Myocyte (in vitro differentiated cells): ENCODE data around the gene DNM3. TPM values are rescaled to one million over a fixed set of nuclear protein-coding genes. Genes with fewer than 3 reads are reported as not detected.

Source experiments
- DNase-seq: peaks from one replicate; pipeline ENCODE4 v3.0.0-alpha.2; 2012; ENCODE audit warnings: low read depth
- total RNA-seq: library from RNA; depleted of rRNA; stranded (reverse); fragments of >200 nt; gene quantifications from 2 replicates; pipeline ENCODE4 v1.2.3, GENCODE V29; 2014

The DNM3 gene
- total RNA-seq, 1 donor from 2014 or later = 0.62 TPM

DNA sequence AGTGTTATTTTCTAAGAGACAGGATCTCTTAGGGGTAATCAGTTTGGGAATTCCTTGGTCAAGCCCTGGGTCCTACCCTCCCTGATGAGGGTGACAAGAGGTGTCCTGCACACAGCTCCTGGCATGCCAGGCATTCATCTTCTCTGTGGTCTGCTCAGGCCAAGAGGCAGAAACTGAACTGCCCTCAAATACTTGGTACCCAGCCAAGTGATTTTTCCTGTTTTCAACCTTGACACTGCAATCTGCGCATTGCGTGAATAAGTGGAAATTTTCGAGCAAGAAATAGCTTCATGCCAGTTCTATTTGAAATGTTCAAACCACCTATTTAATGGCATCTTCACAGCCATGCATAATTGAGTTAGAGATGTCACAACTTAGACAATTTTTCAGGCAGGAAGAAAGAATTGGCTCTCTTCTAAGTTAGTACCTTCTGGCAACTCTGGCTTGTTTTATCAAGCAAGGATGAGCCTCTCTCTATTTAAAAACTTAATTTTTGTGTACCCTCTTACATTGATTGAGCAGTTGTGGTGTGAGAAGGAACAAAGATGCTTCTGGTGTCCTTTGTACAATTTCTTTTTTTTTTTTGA lies 27.0 kb downstream of the DNM3 start:
- DNase-seq = peak; percentile 34

DNA sequence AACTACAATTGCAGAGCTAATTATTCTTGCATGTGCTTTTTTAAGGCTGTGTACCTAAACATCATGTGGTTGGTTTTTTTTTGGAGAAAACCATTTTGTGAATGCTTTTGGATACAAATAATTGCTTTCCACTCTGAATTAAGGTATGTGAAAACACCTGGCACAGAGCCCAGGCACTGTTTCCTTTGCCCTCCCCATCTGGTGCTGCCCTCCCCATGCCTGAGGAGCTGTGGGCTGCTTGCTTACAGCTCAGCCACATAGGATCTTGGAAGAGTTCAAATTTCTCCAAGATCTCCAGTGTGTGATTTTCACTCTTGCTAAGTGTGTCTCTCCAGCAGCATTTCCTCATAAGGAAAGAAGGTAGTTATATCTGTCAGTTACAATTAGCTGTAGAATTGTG lies 27.8 kb downstream of the DNM3 start:
- no peak for DNase-seq

DNA sequence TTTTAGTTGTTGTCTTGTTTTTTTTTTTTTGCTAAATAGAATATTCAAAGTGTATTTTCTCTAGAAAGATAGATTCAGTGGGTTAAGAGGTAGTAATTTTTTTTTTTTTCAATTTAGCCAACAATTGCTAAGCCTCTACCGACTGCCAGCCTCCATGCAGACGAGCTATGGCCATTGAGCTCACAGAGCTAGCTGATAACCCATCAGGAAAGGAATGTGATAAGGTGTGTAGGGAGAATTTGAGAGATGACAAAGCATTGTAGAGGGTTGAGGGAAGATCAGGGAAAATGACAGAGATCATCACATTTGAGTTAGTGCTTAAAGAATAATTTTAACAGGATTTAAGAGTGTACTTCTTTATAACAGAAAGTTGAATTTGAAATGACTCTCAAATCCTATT lies 30.6 kb downstream of the DNM3 start:
- no peak for DNase-seq

DNA sequence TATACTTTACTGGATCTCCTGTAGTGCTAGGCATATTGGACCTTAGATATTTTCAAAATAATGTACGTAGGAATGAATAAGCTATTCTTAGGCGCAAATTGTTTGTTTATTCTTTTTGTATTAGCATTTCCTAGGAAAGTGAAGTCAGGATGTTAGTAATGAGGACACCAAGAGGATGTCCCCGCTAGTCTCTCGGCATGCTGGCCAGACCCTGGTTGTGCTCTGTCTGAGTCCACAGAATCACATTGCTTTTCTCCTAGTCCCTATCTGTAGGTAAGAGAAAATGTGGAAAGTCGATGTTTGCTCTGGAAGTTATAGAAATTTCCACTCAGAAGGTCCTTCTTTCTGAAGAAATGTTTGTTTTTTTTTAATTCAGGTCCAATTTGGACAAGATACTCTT lies 31.1 kb downstream of the DNM3 start:
- no peak for DNase-seq

DNA sequence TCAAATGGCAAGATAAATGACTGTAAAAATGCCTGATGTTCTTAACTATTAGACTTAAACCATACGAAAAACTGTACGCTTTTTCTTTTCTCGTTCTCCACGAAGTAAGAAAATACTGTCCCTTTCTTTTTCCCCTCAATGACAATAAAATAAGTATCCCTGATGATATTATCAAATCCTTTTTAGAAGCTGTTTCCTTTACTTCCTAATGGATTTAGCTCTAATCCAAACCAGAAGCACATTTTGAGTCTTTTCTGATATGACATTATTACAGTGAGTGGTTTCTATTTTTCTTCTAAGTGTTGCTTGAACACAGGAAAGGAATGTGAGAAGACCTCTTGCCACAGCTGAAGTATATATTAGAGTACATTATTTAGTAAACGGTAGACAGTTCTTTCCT lies 32.4 kb downstream of the DNM3 start:
- no peak for DNase-seq

DNA sequence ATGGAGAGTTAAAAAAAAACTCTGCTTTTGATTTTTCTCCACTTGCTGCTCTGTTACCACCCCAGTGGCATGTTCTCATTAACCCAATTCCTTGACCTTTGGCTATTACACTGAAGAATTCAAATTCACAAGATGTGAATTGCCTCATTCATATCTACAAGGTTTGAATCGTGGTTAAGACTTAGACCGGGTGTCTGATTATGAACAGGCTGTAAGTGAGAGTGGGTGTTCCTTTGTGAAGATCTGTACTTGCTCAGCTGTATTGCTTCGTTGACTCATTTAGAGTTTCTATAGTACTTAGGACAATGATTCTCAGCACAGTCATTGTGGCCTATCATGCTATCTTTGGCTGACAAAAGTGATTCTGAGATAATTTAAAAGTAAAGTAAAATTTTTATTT lies 36.4 kb downstream of the DNM3 start:
- DNase-seq = peak; percentile 13

DNA sequence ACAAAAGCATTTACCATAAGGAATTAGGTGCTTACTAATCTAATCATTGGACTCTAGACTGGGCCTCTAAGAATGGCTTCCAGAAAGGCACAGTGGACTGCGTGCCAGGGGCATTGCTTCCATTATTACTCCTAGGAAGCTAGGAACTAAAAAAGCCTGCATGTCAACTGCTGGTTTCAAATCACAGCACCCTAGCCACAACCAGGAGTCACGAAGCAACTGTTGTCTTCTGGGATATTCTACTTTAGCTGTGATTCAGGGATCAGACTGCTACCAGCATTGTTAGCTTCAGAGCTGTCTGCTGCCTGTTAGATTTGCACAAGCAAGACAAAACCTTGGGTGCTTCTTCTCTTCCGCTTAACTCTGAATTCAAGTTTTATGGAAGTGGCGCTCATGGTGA lies 38.3 kb downstream of the DNM3 start:
- peak; percentile 80 for DNase-seq

DNA sequence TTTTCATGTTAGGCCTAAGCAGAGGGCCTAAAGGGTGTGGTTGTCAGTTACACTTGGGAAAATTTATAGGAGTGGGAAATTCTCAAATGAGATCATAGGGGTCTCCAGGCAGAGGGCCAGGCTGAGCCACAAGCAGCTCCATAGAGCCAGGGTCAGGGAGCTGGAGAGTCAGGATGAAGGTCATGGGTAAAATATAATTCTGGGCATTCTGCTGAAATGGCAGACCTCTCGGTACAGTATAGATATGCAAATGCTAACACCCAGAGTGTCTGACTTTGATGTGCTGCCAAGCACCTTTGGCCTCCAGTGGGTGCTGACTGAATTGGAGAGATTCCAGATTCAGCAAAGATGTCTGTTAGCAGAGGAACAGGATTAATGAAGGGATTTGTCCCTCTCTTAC lies 40.1 kb downstream of the DNM3 start:
- DNase-seq = no peak

DNA sequence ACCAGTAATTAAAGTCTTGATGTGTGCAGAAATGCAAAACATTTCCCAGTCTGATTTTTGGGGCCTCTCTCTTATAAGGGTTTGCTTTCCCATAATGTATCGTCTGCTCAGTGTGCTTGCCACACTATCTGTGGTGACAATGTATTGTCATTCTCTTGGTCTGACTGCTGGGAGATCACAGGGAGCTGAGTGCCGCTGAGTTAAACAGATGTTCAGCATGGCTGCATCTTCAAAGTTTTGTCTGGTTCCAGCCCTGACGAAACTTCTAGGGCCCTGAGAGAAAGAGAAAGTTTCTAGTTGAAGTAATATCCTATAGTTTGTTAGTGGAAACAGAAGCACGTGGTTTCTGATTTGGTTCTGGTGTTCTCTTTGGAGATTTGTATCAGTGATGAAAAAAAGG lies 42.6 kb downstream of the DNM3 start:
- no peak for DNase-seq

DNA sequence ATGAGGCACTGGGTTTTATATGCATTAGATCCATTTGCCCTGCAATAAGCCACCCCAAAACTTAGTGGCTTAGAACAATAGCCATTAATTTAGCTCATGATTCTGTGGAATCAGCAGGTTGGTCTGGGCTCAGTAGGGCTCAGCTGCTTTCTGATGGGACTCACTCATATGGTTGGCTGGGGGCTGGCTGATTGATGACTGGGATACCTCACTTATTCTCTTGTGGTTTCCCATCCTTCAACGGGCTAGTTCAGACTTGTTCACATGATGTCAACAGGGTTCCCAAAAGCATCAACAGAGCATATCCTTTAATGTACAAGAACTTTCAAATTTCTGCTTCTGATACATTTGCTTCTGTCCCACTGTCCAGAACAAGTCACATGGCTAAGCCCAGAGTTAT lies 43.2 kb downstream of the DNM3 start:
- peak; percentile 25 for DNase-seq

DNA sequence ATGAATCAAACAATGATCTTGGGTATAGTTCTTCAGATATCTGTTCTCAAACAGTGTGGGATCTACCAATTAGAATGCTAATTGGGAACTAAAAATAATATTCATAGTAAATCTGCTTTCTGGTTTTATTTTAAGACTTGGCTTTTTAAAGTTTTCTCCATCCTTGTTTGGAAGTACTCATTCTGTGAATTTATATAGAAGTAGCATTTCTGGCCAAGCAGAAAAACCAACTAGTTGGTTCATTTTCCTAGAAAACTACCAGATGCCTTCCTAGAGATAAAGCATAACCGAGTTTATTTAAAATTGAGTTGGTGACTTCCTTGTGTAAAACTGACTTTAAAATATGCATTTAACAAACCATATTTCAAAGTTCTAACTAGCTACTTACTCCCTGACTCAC lies 48.8 kb downstream of the DNM3 start:
- DNase-seq = no peak

DNA sequence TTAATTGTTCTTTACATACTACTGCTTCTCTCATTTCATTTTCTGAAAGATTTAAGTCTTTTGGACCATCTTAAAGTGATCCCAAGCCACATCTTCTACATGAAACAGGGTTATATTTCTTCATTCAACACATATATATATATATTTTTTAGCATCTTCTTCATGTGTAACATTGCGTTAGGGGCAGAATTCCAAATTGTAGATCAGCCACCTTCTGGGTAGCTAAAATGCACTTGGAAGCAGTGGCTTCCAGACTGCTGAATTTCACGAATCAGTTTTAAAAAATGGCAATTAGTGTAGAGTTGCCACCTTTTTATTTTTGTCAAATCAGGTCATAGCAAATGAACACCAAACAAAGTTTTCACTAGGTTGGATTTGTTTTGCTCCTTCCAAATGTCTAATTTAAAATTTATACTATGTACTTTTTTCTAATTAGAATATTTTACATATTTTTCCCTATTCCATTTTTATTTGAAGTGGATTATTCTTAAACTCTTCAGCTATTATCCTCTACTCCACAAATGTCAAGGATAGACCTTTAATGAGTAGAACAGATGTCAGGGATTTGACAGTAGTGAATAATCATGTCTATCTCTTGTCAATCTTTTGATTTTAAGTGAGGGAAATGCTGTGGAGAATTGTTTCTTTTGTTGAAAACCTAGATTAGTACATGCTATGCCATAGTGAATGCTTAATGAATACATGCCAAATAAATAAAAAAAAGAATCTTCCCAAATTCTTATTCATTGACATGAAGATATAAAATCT lies 55.8 kb downstream of the DNM3 start:
- DNase-seq = no peak

DNA sequence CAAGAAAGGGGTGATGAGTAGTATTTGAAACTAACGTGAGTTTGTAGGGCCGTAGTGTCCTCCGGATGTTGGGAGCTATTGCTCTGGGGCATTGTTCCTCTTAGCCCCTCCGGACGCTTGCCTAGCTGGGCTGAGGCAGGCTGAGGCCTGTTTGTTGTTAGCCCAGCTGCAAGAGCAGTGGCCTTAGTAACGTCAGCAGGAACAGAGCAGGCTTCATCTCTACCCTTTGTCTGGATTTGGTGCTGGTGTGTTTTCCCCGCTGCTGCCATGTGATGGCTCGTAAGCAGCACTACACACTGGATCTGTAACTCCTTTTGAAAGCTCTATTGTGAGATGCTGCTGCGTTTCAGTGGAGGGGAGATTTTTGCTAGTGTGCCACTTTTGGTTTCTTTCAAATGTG lies 57.6 kb downstream of the DNM3 start:
- no peak for DNase-seq

DNA sequence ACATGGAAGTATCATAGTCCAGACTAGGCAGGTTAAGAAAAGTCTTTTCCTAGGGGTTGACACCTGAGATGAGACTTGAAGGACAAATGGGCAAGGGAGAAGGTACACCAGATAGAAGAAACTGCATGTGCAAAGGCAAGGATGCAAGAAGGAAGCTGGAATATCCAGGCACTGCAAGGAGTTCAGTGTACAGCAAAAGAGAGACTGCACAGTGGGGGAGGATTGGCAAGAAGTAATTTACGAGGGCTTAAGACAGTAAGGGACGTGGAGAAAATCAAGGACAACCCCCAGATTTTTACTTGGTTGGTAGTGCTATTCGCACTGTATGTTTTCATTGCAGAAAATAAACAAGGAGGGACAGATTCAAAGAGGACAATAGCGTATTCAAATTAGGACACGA lies 58.5 kb downstream of the DNM3 start:
- no peak for DNase-seq

DNA sequence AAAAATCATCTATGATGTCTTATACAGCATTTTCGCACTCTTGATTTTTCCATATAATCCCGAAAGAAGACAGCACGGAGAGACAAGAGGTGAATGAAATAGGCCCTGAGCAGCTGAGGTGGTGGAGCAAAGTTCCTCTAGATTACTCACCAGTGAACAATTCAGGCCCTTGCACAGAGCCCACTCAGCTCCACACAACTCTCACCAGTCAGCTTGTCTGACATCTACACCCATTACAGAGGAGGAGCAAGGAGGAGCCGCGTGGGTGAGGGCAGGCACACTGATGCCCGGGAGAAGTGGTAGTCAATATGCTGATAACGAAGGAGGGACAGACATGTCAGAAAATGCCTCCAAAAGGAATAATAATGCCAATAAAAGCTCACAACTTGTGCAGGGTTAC lies 59.9 kb downstream of the DNM3 start:
- DNase-seq = peak; percentile 42

DNA sequence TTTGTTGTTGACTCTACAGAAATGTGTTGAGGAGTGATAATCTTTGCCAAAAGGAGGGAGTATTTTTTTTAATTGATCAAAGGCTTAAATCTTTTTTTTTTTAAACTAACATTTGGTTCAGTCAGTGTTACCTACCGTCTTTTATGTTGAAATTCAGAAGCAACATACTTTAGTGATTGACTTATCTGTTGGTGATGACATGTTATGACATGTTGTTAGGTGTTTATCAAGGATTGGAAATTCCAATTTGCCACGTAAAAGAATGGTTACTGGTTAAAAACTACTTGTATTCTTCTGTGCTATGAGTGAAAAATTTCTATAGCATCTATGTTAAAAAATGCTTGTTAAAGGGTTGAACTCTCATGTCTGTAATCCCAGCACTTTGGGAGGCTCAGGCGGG lies 61.2 kb downstream of the DNM3 start:
- no peak for DNase-seq

DNA sequence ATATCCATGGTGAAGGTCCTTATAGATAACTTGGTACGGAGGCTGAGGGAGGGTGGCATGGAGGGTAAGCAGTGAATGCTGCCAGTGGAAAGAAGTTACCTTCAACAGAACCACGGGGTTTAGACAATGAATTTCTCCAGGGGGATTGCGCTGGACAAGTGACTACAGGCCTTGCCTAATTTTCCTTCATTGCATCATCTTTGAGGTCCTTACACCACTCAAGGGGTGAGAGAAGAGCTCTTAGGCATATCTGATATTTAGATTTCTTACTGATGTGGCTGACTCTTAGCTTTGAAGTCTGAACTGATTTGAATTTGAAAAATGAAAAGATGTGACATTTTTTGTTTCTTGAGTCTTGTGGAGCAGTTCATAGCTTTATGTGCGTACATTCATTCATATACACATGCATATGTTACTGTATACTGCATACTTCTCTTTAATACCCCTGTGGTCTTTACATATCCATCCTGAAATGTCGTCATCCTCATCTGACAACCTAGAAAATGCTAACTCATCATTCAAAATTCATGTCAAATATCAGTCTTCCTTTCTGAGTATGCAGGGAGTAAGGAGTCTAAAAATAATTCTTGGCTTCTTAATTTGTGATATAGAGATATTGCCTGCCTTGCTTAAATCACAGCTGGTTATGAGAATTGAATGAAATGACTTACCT lies 63.6 kb downstream of the DNM3 start:
- DNase-seq = no peak

DNA sequence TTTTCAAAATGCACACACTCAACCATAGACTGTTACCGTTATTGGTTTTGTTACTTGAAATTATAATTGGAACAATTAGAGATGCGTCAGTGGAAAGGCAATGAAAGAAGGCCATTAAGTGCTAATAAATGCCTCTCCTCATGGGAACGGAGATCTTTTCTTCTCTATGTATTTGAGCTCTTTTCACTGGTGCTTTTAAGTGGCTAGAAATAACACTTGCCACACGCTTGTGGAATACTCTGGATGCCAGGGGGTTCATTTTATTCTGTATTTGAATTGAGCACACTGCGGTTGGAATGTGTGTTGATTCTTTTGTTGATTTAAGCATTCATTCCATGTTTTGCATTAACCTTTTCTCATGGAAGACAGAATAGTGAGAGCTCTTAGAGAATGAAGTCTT lies 68.4 kb downstream of the DNM3 start:
- DNase-seq = peak; percentile 52

DNA sequence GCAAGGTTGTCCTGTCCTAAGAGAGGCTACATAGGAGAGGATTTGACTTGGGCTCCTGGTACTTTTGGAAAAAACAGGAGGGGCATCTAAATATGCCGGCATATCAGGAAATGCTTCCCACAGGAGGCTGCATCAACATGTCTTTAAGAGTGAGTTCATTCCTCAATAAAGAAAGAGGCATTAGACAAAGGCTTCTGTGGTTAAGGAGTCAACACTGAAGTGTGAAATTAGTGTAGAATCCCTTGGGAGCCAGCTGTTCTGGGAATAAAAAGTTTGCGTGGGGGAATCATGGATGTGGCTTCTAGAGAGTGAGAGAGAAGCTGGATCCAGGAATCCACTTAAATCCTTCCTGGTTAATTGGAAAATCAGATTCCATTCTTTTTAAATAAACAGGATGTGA lies 69.5 kb downstream of the DNM3 start:
- DNase-seq = peak; percentile 83

DNA sequence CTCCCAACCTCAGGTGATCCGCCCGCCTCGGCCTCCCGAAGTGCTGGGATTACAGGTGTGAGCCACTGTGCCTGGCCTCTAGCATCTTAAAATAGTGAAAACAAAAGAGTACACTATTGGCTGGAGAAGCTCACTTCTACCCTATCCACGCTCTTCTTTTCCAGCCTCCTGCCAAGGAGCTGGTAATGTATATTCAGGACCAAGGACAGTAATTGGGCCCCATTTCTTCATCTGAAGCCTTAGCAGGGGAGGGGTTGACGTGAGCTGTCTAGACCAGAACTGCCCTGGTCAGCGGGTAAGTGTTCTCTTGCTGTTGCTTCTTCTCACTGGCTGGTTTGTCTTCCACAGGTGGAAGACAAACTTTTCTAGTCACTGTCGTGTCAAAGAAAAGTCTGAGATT lies 70.2 kb downstream of the DNM3 start:
- peak; percentile 50 for DNase-seq

DNA sequence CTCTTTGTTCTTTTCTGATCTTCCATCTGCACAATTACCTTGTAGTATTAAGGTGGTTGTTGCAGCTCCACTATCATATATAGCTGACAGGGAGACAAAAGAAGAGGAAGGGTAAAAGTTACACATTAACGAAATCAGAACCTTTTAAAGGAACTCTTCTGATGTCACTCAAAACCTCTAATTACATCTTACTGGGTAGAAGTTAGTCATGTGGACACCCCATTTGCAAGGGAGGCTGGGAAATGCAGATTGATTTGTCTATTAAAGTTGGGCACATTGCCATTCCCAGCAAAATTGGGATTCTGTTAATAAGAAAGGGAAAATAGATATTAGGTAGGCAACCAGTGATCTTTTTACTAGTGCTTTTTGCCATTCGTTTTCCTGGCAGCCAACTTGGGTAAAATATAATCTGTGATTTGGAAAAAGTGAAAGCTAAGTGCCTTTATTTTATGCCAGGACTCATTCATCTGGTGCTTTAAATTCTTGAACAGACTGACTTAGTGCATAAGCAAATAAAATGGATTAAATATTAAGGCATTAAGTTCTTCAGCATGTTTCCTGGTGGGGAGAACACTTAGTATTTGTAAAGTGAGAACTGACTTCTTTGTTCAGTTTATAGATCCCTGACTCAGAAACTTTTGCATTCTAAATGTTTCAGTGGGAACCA lies 71.3 kb downstream of the DNM3 start:
- DNase-seq = no peak

DNA sequence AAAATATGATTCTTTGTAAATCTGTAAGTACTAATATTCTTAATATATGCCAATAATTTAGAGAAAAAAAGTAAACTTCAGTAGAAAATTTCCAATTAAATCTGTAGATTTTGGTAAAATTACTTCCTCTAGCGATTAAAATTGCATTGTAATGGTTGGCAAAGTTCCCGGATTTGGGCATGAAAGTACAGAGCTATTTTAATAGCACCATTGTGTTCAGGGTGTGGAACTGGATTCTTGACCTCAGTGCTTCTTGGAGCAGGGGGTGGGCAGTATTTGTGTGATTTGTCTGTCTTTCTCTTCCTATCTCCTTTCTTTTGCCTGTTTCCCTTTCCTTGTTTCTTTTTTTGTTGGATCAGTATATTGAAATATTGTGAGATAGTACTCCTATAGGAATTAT lies 72.1 kb downstream of the DNM3 start:
- DNase-seq = peak; percentile 76
